ENCODE data around the gene ZNF423.

The ZNF423 gene

DNA sequence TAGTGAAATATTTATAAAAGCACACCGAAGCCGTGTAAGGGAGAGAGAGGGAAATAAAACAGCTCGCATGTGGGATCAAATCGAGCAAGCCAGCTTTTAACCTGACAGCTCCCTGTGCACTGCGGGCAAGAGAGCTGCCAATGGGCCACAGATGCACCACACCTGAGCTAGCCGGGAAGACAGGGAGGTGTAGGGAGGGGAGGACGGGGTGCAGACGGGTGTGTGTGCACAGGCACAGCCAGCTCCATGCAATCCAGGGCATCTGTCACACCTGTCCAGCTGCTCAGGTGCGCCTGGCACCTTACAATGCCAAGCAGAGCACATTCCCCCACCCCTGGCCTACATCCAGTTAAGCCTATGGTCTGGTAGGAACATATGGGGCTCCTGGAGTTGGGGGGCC is 412.3 kb downstream of the ZNF423 start:
- no peak for DNase-seq

DNA sequence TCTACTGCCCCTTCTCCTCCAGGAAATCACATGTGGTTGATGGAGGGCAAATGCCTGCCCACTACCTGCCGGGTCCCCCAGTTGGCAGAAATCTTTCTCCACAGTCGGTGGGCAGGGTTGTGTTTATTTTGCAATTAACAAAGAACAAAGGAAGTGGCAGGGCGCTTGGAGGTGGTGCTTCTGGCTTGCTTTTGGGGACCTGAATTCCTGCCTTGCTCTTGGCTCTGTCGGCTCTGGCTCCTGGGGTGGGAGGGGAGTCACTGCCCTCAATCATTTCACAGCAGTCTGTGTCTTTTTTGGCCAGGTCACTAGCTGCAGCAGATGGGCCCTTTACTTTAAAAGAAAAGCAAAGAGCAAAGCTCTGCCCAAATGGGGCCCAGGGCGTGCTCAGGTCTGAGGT is 413.1 kb downstream of the ZNF423 start:
- DNase-seq, result no peak

DNA sequence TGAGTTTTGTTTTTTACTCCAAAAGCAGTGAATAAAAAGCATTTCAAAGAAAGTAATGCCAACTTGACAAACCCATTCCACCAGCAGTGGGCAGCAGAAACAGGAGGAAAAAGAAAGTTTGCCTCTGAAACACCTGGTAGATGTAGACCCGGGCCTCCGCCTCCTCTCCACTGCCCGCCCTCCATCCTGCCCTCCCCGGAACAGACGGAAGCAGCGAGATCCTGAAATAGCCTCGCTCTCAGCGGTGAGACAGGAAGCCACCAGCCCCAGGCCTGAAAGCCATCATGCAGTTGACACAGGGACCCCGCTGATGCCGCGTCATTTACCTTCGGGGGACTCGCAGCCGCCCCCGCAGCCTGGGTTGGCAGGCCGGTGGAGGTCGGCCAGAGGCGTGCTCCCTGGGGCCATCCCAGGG is 414.5 kb downstream of the ZNF423 start:
- peak; percentile 69 for DNase-seq

DNA sequence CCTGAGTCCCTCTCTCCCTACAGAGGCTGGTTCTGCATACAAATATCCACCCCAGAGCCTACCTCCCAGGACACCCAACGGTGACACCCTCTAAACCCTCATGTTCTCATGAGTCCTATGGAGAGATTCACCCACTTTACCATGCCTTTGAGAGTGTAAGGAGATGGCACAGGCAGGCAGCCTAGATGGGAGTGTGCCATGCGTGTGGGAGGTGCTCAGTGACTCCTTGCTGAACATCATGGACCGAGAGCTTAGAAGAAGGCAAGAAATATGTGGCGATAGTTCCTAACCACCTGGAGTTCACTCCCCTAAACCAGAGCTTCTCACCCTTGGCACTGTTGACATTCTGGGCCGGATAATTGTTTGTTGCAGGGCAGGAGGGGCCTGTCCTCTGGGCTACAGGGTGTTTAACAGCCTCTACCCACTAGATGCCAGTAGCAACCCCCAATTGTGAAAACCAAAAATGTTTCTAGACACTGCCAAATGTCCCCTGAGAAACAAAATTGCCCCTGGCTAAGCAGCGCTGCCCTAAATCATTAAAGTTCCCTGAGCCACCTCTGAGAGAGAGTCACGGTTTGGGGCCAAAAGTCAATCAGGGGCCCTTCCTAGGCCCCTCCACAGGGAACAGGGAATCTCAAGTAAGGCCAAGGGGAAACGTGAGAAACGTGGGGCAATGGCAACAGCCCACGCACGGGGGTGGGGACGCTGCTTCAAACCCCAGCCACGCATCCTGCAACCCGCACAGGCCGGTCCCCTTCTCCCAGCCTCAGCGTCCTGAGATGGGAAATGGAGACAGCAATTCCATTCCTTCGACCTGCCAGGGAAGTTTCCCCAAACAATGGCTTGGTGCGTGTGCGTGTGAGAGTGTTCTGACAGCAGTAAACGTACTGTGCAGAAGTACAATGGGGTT is 415.5 kb downstream of the ZNF423 start:
- no peak for DNase-seq

DNA sequence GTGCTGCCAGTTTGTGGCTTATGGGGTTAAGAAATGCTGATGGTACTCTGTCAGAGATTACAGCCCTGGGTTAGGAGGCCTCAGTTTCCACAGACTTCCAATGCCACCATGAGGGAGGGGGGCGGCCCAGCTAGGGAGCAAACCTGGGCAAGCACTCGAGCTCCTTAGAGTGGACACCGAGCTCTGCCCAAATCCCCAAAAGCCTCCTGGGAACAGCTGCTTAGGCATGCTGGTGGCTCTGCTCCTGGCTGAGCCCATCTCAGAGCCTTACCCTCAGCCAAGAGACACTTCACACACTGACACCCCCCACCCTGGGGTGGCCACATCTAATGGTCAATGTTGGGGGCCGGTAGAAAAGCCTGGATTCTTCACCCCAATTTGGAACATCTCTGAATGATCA is 416.2 kb downstream of the ZNF423 start:
- no peak for DNase-seq

DNA sequence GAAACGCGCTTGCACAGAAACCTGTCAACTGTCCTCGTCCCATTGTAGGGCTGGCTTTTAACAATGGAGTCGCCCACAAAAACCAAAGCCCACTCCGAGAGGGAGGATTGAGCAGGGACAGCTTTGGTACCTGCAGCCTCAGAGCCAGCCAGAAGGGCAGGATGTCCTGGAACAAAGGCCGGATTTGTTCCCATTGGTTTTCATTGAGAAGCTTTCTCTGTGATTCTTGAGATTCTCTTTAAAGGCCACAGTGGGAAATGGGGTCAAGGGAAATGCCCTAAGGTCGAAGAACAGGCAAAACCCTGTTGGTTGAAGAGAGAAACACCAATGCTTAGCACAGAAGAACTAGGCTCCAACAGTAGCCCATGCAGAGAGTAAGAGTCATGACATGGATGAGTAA is 416.9 kb downstream of the ZNF423 start:
- no peak for DNase-seq
